DOHH2 (cell line): Measurements from ENCODE around the gene XBP1.
"Not testable (repeated sequence)": the region's sequence is repeated elsewhere in the genome, so short reads cannot be mapped to it uniquely, and the experiment has no call there.

Experiments used
- H3F3A ChIP-seq: fragments of 200-600 bp; sonication (generic), shearing (Covaris generic); 2 replicates; pipeline ENCODE4 v1.6.0; 2016; ENCODE audit warnings: antibody characterized with exemption, mild to moderate bottlenecking; ENCODE audit not compliant: control insufficient read depth, insufficient read depth
- H3K27ac ChIP-seq: fragments of 200-600 bp; sonication (generic); 2 replicates; pipeline ENCODE4 v1.5.1; 2014; ENCODE audit warnings: low read depth, mild to moderate bottlenecking, low read length, moderate library complexity
- H3K27me3 ChIP-seq: fragments of 200-600 bp; sonication (generic); 2 replicates; pipeline ENCODE4 v1.6.1; 2014; ENCODE audit warnings: mild to moderate bottlenecking, low read length, mixed read lengths; ENCODE audit not compliant: control insufficient read depth
- H3K36me3 ChIP-seq: fragments of 200-600 bp; sonication (generic); 2 replicates; pipeline ENCODE4 v1.6.1; 2014; ENCODE audit warnings: mild to moderate bottlenecking, low read length, moderate library complexity, mixed read lengths; ENCODE audit not compliant: control insufficient read depth
- H3K4me1 ChIP-seq: fragments of 200-600 bp; sonication (generic); 2 replicates; pipeline ENCODE4 v1.6.1; 2014; ENCODE audit warnings: mild to moderate bottlenecking, low read length, mixed read lengths; ENCODE audit not compliant: control insufficient read depth
- H3K4me2 ChIP-seq: fragments of 200-600 bp; sonication (generic); 2 replicates; pipeline ENCODE4 v1.6.0; 2014; ENCODE audit warnings: mild to moderate bottlenecking, low read length, moderate library complexity
- H3K4me3 ChIP-seq: fragments of 200-600 bp; sonication (generic); 2 replicates; pipeline ENCODE4 v1.5.1; 2014; ENCODE audit warnings: mild to moderate bottlenecking, low read length, mixed read lengths
- H3K79me2 ChIP-seq: fragments of 200-600 bp; sonication (generic); 2 replicates; pipeline ENCODE4 v1.6.1; 2014; ENCODE audit warnings: mild to moderate bottlenecking, low read length, mixed read lengths; ENCODE audit not compliant: control insufficient read depth
- H3K9me2 ChIP-seq: fragments of 200-600 bp; sonication (generic); replicated peaks from 2 replicates; pipeline ENCODE4 v1.6.1; 2014; ENCODE audit warnings: mild to moderate bottlenecking, low read length, mixed read lengths; ENCODE audit not compliant: control insufficient read depth
- H3K9me3 ChIP-seq: fragments of 200-600 bp; sonication (generic); 2 replicates; pipeline ENCODE4 v1.6.1; 2014; ENCODE audit warnings: antibody characterized with exemption, low read length, mixed read lengths; ENCODE audit not compliant: control insufficient read depth, insufficient read depth
- H4K20me1 ChIP-seq: fragments of 200-600 bp; sonication (generic); 2 replicates; pipeline ENCODE4 v1.6.0; 2014; ENCODE audit warnings: low read depth, mild to moderate bottlenecking, antibody characterized with exemption, low read length, moderate library complexity; ENCODE audit not compliant: control insufficient read depth, insufficient read depth
- EZH2phosphoT487 ChIP-seq: fragments of 200-600 bp; sonication (generic); IDR thresholded peaks from 2 replicates; pipeline ENCODE4 v1.6.1; 2017; ENCODE audit warnings: borderline replicate concordance, mild to moderate bottlenecking, antibody characterized with exemption, low read length, moderate library complexity, mixed read lengths
- TF ChIP-seq, protein P1 (sequence below): fragments of 200-600 bp; sonication (generic); IDR thresholded peaks from one replicate; pipeline ENCODE4 v1.5.1; 2014; ENCODE audit warnings: antibody characterized with exemption, mild to moderate bottlenecking, low read depth, low read length; ENCODE audit not compliant: poor library complexity, severe bottlenecking

Gene XBP1

DNA sequence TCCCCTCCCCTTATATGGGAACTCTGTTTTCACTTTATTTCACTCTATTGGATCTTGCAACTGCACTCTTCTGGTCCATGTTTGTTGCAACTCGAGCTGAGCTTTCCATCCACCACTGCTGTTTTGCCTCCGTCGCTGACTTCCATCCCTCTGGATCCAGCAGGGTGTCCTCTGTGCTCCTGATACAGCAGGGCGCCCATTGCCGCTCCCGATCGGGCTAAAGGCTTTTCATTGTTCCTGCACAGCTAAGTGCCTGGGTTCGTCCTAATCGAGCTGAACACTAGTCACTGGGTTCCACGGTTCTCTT is 39.0 kb downstream of the XBP1 start:
- Histone ChIP-seq H4K20me1 (no peaks in the 10 kb centered on the region), H3K27me3 (no peaks in the 10 kb centered on the region), H3K9me2 (no peaks in the 10 kb centered on the region), H3K27ac (no peak overlapping the region), H3K79me2 (no peaks in the 10 kb centered on the region), H3K4me1 (peaks cover 37% of the 10 kb centered on the region), H3F3A (0 out of 2 replicates have a peak, but pooled peaks cover 5% of the 10 kb centered on the region), H3K4me3 (no peak overlapping the region), H3K4me2 (no peak overlapping the region), H3K9me3 (no peaks in the 10 kb centered on the region), H3K36me3 (no peaks in the 10 kb centered on the region)
- TF ChIP-seq EZH2phosphoT487 = no peak
- TF ChIP-seq, protein P1, sequence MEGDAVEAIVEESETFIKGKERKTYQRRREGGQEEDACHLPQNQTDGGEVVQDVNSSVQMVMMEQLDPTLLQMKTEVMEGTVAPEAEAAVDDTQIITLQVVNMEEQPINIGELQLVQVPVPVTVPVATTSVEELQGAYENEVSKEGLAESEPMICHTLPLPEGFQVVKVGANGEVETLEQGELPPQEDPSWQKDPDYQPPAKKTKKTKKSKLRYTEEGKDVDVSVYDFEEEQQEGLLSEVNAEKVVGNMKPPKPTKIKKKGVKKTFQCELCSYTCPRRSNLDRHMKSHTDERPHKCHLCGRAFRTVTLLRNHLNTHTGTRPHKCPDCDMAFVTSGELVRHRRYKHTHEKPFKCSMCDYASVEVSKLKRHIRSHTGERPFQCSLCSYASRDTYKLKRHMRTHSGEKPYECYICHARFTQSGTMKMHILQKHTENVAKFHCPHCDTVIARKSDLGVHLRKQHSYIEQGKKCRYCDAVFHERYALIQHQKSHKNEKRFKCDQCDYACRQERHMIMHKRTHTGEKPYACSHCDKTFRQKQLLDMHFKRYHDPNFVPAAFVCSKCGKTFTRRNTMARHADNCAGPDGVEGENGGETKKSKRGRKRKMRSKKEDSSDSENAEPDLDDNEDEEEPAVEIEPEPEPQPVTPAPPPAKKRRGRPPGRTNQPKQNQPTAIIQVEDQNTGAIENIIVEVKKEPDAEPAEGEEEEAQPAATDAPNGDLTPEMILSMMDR = no peak

DNA sequence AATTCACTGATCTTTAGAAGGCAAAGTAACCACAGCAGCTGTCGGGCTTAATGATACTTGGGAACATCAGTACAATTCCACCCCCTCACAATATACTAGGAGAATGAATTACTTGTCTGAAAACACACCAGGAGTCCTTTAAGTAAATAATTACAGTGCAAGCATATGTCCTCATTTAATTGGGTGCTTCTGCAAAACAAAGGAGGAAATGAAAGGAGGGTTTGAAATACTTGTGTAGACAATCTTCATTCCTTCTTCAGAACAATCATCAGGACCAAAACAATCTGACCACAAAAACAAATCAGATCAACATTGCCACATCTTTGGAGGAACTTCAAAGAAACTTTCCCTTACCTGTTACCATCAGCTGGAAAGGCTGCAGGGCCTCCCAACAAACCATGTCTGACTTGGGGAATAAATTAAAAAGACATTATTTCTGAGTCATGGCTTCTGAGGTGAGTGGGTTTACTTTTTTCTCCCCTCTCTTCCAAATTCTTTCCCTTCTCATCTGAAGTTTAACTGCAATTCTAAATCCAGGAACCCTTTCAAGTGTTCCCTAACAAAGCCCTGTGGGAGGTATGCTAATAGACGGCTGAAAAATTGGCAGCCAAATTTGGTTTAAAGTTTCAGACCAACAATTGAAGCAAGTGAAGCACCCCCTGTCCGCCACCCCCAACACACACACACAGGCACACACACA is 40.4 kb downstream of the XBP1 start:
- peak overlapping the region; percentile 70 for H3K4me3 ChIP-seq
- H3K79me2 ChIP-seq = no peaks in the 10 kb centered on the region
- 0 out of 2 replicates have a peak, but pooled peaks cover 5% of the 10 kb centered on the region for H3F3A ChIP-seq
- no peaks in the 10 kb centered on the region for H3K27me3 ChIP-seq
- H3K9me3 ChIP-seq = no peaks in the 10 kb centered on the region
- peak overlapping the region; percentile 89 for H3K4me2 ChIP-seq
- peak overlapping the region; percentile 76 for H3K27ac ChIP-seq
- peaks cover 23% of the 10 kb centered on the region for H3K4me1 ChIP-seq
- no peaks in the 10 kb centered on the region for H4K20me1 ChIP-seq
- H3K9me2 ChIP-seq = no peaks in the 10 kb centered on the region
- no peak for TF ChIP-seq EZH2phosphoT487
- TF ChIP-seq, protein P1 = no peak
- no peaks in the 10 kb centered on the region for H3K36me3 ChIP-seq

DNA sequence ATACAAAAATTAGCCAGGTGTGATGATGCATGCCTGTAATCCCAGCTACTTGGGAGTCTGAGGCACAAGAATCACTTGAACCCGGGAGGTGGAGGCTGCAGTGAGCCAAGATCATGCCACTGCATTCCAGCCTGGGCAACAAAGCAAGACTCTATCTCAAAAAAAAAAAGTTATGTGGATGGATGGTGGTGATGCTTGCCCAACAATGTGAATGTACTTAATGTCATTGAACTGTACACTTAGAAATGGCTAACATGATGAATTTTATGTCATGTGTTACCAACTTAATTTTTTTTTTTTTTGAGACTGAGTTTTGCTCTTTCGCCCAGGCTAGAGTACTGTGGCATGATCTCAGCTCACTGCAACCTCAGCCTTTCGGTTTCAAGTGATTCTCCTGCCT is 45.9 kb downstream of the XBP1 start:
- H3K4me1 ChIP-seq, H3K27ac ChIP-seq, H3K9me3 ChIP-seq, H4K20me1 ChIP-seq, H3K4me2 ChIP-seq, H3K9me2 ChIP-seq, H3K27me3 ChIP-seq, H3K79me2 ChIP-seq, H3F3A ChIP-seq, H3K4me3 ChIP-seq: not testable (repeated sequence)
- peaks cover 15% of the 10 kb centered on the region for H3K36me3 ChIP-seq

DNA sequence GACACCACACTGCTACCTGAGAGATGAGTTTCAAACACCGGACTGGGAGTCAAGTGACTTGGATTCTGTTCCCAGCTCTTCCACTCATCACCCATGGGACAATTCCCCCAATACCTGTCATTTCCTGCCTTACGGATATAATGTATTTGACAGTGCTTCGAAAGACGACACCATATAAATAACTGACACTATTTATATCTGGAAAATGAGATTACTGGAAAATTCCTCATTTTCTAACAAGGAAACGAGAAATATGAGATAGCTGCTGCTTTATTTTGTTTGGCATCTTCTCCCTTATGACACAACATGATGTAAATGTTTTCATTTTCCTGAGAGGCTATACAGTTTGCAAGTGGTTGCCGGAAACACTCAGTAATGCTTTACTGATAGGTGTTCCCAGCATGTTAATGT is 49.9 kb downstream of the XBP1 start:
- Histone ChIP-seq H3F3A (no peaks in the 10 kb centered on the region), H3K27me3 (no peaks in the 10 kb centered on the region), H3K4me3 (no peak overlapping the region), H3K9me3 (no peaks in the 10 kb centered on the region), H3K4me1 (no peaks in the 10 kb centered on the region), H3K4me2 (no peak overlapping the region), H4K20me1 (no peaks in the 10 kb centered on the region), H3K27ac (no peak overlapping the region), H3K9me2 (no peaks in the 10 kb centered on the region), H3K79me2 (no peaks in the 10 kb centered on the region), H3K36me3 (peaks cover 43% of the 10 kb centered on the region)
- TF ChIP-seq EZH2phosphoT487 = no peak
- TF ChIP-seq, protein P1 = no peak
